Endometrium (tissue), 2 donors: Measurements from ENCODE around the gene ANXA11.
"Not testable (repeated sequence)": the region's sequence is repeated elsewhere in the genome, so short reads cannot be mapped to it uniquely, and the experiment has no call there.

Source experiments
- FAIRE-seq: peaks from 2 replicates; lab custom pipeline; 2012; peaks lifted over from hg19 to GRCh38; lab: Jason Lieb, UNC
- donor health status: control.
- donor health status: control.

ANXA11 gene

GRCh38 chr10:80207768-80208370 is 2.5 kb upstream of the ANXA11 start:
- no peak for FAIRE-seq

- no peak for FAIRE-seq
Observed at GRCh38 chr10:80206277-80206655, 929 bp upstream of the ANXA11 start.

- no peak for FAIRE-seq
Observed at GRCh38 chr10:80204677-80205476, 460 bp downstream of the ANXA11 start.

- FAIRE-seq: no peak
Observed at GRCh38 chr10:80203835-80204676, 1.3 kb downstream of the ANXA11 start.

- FAIRE-seq: no peak
Observed at GRCh38 chr10:80202934-80203834, 2.2 kb downstream of the ANXA11 start.

- not testable (repeated sequence) for FAIRE-seq
Observed at GRCh38 chr10:80202530-80202929, 2.8 kb downstream of the ANXA11 start.

- FAIRE-seq: no peak
Observed at GRCh38 chr10:80201608-80202141, 3.7 kb downstream of the ANXA11 start.

- no peak for FAIRE-seq
Observed at GRCh38 chr10:80200687-80201086, 4.7 kb downstream of the ANXA11 start.

- no peak for FAIRE-seq
Observed at GRCh38 chr10:80200259-80200658, 5.1 kb downstream of the ANXA11 start.

- no peak for FAIRE-seq
Observed at GRCh38 chr10:80199828-80200227, 5.5 kb downstream of the ANXA11 start.

GRCh38 chr10:80197972-80198916 is 7.1 kb downstream of the ANXA11 start:
- FAIRE-seq: no peak

GRCh38 chr10:80196950-80197315 is 8.4 kb downstream of the ANXA11 start:
- FAIRE-seq: no peak

GRCh38 chr10:80196270-80196949 is 8.9 kb downstream of the ANXA11 start:
- no peak for FAIRE-seq

GRCh38 chr10:80195046-80195574 is 10.2 kb downstream of the ANXA11 start:
- no peak for FAIRE-seq

GRCh38 chr10:80194373-80195045 is 10.8 kb downstream of the ANXA11 start:
- FAIRE-seq: no peak

- no peak for FAIRE-seq
Observed at GRCh38 chr10:80192553-80192952, 12.8 kb downstream of the ANXA11 start.

GRCh38 chr10:80191589-80192270 is 13.6 kb downstream of the ANXA11 start:
- FAIRE-seq: no peak

GRCh38 chr10:80188713-80189112 is 16.6 kb downstream of the ANXA11 start:
- FAIRE-seq: no peak
